Transverse colon (tissue), 4 donors: ENCODE measurements around the gene SHC1.

ENCODE experiments used
- CTCF ChIP-seq, 5 experiments: fragments of 200-600 bp in 3 of 5; fragments of 450-650 bp in 2 of 5; sonication (generic) in 3 of 5; IDR thresholded peaks; 1 replicate in 2 of 5; 2 replicates in 3 of 5; pipeline ENCODE4 v1.5.1; 2016 to 2017; ENCODE audit warnings: antibody characterized with exemption in 5 of 5, inconsistent platforms in 3 of 5, mild to moderate bottlenecking in 2 of 5, moderate library complexity in 1 of 5
- EP300 ChIP-seq: sonication (generic); formaldehyde crosslinking; IDR thresholded peaks from one replicate; pipeline ENCODE4 v1.6.1; 2017; ENCODE audit warnings: antibody characterized with exemption, low read depth
- POLR2A ChIP-seq: fragments of 450-650 bp; IDR thresholded peaks from one replicate; pipeline ENCODE4 v1.6.1; 2016; ENCODE audit warnings: antibody characterized with exemption, mild to moderate bottlenecking, moderate library complexity
- POLR2AphosphoS5 ChIP-seq, 3 donors: sonication (generic); formaldehyde crosslinking; IDR thresholded peaks; one replicate each; pipeline ENCODE4 v1.6.1; 2016; ENCODE audit warnings: antibody characterized with exemption in 3 of 3

GRCh38 chr1:154953611-154954038, 16.9 kb downstream of the SHC1 start:
- TF ChIP-seq POLR2A (no peak), CTCF (IDR thresholded peaks at IDR 0.05) (no peak), EP300 (no peak), POLR2AphosphoS5 (IDR thresholded peaks at IDR 0.05) (no peak)
